NCI-H774 (cell line): ENCODE results near the gene LYSET.
"Not testable (repeated sequence)": the region's sequence is repeated elsewhere in the genome, so short reads cannot be mapped to it uniquely, and the experiment has no call there.

Experiments
- DNase-seq: peaks from one replicate; lab custom pipeline; 2025; lab: John Stamatoyannopoulos, UW

The LYSET gene

GRCh38 chr14:93168610-93169009 is 16.5 kb upstream of the LYSET start:
- not testable (repeated sequence) for DNase-seq

DNA sequence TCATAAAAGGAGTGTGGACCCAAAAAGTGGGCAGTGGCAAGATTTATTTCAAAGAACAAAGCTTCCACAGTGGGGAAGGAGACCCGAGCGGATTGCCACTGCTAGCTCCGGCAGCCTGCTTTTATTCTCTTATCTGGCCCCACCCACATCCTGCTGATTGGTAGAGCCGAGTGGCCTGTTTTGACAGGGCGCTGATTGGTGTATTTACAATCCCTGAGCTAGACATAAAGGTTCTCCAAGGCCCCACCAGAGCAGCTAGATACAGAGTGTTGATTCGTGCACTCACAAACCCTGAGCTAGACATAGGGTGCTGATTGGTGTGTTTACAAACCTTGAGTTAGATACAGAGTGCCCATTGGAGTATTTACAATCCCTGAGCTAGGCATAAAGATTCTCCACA is 15.5 kb upstream of the LYSET start:
- DNase-seq = not testable (repeated sequence)

DNA sequence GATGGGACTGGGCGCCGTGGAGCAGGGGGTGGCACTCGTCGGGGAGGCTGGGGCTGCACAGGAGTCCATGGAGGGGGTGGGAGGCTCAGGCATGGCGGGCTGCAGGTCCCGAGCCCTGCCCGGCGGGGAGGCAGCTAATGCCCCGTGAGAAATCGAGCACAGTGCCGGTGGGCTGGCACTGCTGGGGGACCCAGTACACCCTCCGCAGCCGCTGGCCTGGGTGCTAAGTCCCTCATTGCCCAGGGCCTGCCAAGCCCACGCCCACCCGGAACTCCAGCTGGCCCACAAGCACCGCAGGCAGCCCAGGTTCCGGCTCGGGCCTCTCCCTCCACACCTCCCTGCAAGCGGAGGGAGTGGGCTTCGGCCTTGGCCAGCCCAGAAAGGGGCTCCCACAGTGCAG is 15.0 kb upstream of the LYSET start:
- DNase-seq = not testable (repeated sequence)

DNA sequence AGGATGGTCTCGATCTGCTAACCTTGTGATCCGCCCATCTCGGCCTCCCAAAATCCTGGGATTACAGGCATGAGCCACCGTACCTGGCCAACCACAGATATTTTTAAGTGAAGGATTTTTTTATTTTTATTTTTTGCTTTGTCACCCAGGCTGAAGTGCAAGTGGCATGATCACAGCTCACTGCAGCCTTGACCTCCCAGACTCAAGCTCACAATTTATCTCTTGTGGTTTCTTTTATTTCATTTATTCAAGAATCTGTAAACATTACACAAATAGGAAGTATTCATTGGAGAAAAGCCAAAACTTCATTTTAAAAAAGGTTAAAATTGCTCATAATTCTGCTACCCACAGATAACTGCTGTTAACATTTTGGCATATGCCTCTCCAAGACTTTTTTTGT is 13.7 kb upstream of the LYSET start:
- no peak for DNase-seq

GRCh38 chr14:93173943-93174395 is 11.1 kb upstream of the LYSET start:
- no peak for DNase-seq

DNA sequence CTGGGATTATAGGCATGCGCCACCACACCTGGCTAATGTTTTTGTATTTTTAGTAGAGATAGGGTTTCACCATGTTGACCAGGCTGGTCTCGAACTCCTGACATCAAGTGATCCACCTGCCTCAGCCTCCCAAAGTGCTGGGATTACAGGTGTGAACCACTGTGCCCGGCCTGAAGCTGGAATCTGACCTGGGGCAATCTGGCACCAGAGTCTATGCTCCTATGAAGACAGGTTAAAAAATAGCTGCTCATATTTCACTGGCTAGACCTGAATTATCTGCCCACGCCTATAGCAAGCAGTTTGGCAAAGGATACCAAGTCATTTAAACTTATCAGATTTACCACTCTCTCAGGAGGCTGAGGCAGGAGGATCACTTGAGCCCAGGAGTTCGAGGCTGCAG is 10.4 kb upstream of the LYSET start:
- not testable (repeated sequence) for DNase-seq

DNA sequence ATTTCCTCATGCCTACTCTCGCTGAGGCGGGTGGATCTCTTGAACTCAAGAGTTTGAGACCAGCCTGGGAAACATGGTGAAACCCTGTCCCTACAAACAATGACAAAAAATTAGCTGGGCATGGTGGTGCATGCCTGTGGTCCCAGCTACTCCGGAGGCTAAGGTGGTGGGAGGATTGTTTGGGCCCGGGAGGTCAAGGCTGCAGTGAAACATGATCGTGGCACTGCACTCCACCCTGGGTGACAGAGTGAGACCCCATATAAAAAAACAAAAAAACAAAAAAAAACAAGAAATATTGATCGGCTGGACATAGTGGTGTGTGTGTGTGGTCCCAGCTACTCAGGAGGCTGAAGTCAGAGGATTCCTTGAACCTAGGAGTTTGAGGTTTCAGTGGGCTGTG is 9.6 kb upstream of the LYSET start:
- DNase-seq = no peak

DNA sequence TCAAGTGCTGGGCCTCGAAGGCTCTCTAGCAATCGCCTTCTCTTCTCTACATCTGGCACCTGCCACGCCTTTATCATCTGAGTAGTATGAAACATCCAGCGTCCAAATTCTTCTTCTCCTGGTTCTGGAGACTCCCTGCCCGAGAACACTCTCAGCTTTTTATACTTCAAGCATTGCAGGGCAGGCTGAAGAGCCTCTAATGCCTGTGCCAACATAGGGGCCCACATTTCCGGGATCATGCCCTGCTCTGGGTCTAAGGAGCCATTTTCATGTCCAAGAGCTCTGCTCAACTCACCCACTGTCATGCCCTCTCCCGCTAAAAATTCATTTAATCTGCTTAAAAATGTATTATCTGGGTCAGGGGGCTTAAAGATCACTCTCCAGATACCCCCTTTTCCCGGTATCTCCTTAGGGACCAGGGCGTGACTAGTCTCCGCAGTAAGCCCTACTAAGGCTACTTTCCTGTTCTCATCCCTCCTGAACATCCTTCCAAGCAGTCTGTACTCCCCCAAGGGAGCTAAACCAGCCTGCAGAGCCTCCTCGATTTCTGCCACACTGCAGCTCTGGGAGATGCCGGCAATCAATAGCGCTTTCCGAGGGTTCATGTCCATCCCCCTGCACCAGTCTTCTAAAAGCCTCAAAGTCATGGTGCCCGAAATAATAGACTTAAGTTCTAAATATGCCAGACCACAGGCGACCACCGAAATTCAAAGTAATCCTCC is 1.4 kb upstream of the LYSET start:
- no peak for DNase-seq

DNA sequence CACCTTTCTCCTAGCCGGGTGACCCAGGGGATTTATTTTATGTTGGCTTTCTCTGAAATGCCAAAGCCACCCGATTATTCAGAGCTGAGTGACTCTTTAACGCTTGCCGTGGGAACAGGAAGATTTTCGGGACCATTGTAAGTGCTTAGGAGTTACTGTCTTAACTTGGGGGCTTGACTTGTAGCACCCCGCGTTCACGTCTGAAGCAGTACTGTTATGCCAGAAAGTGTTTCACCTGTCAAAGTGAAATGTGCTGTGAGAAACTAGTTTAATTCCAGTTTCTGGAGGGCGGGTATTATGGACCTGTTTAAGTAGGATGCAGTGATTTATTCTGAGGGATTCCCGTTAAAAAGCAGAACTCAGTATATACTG is 218 bp downstream of the LYSET start:
- no peak for DNase-seq

GRCh38 chr14:93186466-93186865 is 1.3 kb downstream of the LYSET start:
- DNase-seq = no peak

DNA sequence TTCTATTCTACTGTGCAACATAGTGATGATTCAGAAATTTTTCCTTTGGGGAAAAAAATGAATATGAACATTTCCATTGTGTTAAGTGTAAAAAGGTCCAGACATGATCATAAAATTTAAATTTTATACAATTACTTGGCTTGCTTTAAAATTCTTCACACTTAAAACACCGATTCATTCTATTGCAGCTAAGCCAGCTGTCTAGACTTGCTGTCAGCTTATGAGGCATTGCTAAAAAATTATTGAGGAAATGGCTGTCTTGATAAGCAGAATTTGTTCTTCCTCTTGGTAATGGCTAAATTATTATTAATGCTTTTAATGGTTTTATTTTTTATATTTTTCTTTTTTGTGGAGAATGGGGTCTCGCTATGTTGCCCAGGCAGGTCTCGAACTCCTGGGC is 1.8 kb downstream of the LYSET start:
- no peak for DNase-seq

DNA sequence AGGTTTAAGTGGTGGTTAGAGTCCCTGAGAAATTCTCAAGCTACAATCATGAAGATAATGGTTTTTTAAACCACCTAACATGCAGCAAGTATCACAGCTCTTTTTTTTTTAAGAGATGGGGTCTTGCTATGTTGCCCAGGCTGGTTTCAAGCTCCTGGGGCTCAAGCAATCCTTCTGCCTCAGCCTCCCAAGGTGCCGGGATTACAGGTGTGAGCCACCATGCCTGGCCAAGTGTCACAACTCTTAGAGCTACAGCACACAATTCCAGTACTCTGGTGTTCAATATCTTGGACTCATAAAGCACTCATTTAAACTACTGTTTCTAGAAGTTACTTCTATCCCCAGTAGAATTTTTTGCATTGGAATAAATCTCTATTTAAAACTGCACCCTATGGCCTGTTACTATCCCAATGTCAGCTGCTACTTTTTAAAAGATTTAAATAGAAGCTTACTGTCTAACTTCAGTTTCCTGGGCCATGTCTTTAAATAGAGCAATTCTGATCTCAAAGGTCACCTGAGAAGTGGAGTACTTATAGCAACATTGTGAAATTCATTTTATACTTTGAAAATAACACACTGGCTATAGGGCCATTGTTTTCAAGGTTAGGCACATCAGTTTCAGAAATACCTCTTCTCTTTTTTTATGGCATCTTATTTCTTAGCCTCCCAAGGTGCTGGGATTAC is 10.3 kb downstream of the LYSET start:
- DNase-seq = no peak

GRCh38 chr14:93199031-93199430 is 13.9 kb downstream of the LYSET start:
- no peak for DNase-seq

GRCh38 chr14:93200553-93200952 is 15.4 kb downstream of the LYSET start:
- DNase-seq = no peak

DNA sequence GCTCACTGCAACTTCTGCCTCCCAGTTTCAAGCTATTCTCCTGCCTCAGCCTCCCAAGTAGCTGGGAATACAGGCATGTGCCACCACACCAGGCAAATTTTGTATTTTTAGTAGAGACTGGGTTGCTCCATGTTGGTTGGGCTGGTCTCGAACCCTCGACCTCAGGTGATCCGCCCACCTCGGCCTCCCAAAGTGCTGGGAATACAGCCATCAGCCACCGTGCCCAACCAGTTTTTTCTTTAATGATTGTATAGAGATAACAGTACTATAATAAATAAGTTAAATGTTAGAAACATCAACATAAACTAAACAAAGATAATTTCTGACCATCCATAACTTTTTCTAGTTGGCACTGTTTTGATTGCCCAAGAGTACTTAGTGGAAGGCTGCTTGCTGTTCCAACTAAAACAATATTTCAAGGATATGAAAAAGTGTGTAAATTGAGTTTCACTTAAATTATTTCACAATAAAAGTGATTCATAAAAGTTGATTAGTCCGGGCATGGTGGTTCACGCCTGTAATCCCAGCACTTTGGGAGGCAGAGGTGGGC is 16.1 kb downstream of the LYSET start:
- no peak for DNase-seq

- peak; percentile 98 for DNase-seq
Measured at GRCh38 chr14:93206793-93207467, 21.8 kb downstream of the LYSET start, which contains the start of the genes GON7 and UBR7. TSS of gene GON7 (minus strand) at chr14:93207065. CDS start at chr14:93207037, 28 bp downstream. TSS of gene UBR7 (plus strand) at chr14:93207256. CDS start at chr14:93207292, 36 bp downstream.

DNA sequence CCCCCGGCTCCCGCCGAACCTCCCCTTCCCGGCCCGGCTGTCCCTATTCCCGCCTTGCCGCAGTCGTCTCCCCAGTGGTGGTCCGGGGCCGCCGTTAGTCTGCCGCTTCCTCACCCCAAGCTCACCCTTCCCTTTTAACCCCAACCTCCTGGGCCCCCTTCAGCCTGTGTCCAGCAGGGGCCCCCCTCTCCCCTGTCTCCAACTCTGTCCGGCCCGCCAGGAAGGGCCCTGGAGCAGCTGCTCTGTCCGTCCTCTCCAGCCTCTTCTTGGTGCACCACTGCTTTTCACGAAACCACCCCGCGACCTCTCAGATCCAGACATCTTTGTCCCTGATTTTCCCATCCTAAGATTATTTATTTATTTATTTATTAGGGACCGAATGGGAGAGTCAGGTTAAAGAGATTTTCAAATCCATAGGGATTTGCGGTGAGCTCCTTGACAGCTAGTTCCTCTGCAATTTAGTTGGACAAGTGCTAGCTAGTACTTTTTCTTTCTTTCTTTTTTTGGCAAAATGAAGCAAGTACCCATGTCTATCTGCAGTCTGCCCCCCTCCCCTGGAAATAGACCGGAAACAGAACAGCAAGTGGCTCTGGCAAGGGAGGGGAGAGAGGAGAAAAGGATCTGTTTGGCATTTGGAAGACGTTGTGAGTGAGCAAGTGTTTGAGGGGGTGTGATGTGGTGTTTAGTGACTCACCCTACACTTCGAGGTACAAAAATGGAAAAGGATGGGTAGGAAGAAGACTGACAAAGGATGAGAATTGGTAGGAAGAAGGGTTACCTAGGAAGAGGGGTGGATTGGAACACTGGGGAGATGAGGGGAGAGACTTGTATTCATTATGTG is 22.6 kb downstream of the LYSET start:
- peak; percentile 12 for DNase-seq

GRCh38 chr14:93212432-93212831 is 27.3 kb downstream of the LYSET start:
- DNase-seq = no peak

- DNase-seq = no peak
Measured at GRCh38 chr14:93214598-93214997, 29.5 kb downstream of the LYSET start.

GRCh38 chr14:93219103-93219726 is 34.1 kb downstream of the LYSET start:
- DNase-seq = peak; percentile 21

- DNase-seq = no peak
Measured at GRCh38 chr14:93220509-93220908, 35.4 kb downstream of the LYSET start.
